ENCODE data around the gene ZNF587B. TPM values are rescaled to one million over a fixed set of nuclear protein-coding genes. Genes with fewer than 3 reads are reported as not detected.
"Not testable (repeated sequence)": the region's sequence is repeated elsewhere in the genome, so short reads cannot be mapped to it uniquely, and the experiment has no call there.

ZNF587B gene
- total RNA-seq, 1 donor, result 18.3 TPM

DNA sequence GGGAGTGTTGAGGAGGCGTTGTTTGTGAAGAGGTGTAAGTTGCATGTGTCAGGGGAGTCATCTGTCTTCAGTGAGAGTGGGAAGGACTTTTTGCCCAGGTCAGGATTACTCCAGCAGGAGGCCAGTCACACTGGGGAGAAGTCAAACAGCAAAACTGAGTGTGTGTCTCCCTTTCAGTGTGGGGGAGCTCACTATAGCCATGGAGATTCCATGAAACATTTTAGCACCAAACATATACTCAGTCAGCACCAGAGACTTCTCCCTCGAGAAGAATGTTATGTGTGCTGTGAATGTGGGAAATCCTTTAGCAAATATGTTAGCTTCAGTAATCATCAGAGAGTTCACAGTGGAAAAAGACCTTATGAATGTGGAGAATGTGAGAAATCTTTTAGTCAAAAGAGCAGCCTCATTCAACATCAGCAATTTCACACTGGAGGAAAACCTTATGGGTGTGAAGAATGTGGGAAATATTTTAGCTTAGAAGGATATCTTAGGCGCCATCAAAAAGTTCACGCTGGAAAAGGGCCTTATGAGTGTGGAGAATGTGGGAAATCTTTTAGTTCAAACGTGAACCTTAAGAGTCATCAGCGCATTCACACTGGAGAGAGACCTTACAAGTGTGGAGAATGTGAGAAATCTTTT, 11.1 kb downstream of the ZNF587B start:
- no peak overlapping the region for H3K4me3 ChIP-seq (ENCODE audit: low read depth, low read length)
- TF ChIP-seq, protein P1, sequence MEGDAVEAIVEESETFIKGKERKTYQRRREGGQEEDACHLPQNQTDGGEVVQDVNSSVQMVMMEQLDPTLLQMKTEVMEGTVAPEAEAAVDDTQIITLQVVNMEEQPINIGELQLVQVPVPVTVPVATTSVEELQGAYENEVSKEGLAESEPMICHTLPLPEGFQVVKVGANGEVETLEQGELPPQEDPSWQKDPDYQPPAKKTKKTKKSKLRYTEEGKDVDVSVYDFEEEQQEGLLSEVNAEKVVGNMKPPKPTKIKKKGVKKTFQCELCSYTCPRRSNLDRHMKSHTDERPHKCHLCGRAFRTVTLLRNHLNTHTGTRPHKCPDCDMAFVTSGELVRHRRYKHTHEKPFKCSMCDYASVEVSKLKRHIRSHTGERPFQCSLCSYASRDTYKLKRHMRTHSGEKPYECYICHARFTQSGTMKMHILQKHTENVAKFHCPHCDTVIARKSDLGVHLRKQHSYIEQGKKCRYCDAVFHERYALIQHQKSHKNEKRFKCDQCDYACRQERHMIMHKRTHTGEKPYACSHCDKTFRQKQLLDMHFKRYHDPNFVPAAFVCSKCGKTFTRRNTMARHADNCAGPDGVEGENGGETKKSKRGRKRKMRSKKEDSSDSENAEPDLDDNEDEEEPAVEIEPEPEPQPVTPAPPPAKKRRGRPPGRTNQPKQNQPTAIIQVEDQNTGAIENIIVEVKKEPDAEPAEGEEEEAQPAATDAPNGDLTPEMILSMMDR (IDR thresholded peaks at IDR 0.05; ENCODE audit: insufficient read depth, low read length), result no peak
- DNase-seq (ENCODE audit: low read depth), result no peak

DNA sequence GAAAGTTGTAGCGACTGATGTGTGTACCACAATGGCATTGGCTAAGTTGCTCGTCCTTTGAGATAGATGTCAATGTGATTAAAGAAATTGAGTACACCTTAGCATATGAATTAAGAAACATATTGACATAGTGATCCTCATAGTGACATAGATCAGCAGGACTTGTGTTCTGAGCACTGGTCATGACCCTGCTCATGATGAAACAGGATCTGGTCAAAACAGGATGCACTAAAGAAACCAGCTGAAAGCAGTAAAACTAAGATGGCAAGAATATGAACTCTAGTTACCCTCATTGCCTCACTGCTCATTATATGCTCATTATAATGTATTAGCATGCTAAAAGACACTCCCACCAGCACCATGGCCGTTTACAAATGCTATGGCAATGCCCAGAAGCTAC, 17.1 kb downstream of the ZNF587B start:
- not testable (repeated sequence) for DNase-seq (ENCODE audit: low read depth); H3K4me3 ChIP-seq (ENCODE audit: low read depth, low read length)

DNA sequence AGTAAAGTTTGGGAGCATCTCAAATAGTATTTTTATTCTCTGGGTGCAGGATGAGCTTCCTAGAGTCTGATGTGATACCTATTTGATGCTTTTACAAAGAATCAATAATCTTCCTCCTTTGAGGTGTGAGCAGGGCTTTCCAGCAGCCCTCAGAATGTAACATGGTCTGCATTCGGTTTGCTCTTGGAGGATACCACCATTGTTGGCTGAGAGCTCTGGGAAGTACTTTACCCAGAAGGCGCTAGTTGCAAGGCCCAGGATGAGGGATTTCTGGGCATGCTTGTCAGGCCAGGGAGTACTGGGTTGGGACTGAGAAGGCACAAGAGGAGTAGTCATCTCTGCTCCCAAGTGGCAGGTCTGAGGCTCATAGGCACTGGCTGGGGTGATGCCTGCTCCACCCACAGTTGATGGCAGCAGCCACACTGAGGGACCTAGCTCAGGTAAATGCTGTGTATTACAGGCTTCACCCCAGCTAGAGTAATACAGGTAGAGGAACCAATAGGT, 19.1 kb downstream of the ZNF587B start:
- not testable (repeated sequence) for DNase-seq (ENCODE audit: low read depth)
- H3K4me3 ChIP-seq (ENCODE audit: low read depth, low read length), result peak overlapping the region; percentile 82

DNA sequence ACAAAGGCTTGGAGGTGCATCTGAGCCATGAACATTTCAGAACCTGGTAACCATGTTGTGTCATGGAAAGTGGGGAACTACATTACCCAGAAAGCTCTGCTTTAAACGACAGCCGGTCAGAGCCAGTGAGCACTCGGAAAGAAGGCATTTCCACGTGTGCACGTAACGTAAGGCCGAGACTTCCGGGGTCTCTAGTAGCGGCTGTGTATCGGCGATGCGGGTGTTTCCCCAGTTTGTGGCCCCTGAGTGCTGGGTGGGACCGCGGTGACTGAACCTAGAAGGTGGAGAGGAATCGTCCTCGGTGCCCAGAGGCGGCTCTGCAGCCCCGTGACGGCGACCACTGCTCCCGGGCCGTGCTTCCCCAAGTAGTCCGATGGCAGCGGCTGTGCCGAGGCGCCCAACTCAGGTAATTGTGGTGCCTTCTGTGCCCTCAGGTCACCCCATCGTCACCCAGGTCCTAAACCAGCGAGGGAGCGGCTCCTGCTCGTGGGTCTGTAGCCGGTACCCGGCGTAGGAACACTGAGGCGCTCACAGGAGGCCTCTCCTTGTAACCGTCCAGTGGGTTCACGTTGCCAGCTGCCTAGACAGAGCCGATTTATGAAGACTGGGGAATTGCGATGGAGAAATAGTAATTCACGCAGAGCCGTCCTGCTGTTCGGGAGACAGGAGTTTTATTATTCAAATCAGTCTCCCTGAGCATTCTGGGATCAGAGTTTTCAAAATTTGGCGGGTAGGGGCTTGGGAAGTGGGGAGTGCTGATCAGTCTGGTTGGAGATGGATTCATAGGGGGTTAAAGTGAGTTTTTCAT, 19.8 kb downstream of the ZNF587B start, which contains the start of gene ZNF587:
Gene ZNF587 (plus strand): TSS at position 194 of the 808 bp plus-strand sequence. CDS start 180 bp downstream, at position 374.
- H3K4me3 ChIP-seq (ENCODE audit: low read depth, low read length), result peak within 1 kb of the TSS; percentile 82
- peak; percentile 84 for DNase-seq (ENCODE audit: low read depth)

DNA sequence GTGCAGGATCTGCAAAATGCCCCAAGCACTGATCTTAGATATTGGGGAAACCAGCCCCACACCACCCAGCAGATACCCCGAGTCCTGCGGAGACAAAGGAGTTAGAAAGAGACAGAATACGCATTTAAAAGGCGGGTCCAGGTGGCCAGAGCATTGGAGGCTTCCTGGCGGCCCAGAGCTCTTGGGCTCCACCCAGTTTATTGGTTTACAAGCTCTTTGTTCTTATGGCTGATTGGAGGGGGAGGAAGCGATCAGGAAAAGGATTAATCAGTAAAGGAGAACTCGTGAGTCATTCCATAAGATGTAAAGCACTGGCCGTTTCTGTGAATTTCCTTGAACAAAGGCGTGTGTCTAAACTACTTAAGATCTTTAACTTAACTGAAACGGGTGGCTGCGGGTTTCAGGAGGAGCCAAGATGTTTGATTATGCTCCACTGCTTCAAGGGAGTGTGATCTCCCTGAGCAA, 20.5 kb downstream of the ZNF587B start:
- peak overlapping the region; percentile 82 for H3K4me3 ChIP-seq (ENCODE audit: low read depth, low read length)
- DNase-seq (ENCODE audit: low read depth), result peak; percentile 21
- TF ChIP-seq, protein P1 (IDR thresholded peaks at IDR 0.05; ENCODE audit: insufficient read depth, low read length), result no peak

DNA sequence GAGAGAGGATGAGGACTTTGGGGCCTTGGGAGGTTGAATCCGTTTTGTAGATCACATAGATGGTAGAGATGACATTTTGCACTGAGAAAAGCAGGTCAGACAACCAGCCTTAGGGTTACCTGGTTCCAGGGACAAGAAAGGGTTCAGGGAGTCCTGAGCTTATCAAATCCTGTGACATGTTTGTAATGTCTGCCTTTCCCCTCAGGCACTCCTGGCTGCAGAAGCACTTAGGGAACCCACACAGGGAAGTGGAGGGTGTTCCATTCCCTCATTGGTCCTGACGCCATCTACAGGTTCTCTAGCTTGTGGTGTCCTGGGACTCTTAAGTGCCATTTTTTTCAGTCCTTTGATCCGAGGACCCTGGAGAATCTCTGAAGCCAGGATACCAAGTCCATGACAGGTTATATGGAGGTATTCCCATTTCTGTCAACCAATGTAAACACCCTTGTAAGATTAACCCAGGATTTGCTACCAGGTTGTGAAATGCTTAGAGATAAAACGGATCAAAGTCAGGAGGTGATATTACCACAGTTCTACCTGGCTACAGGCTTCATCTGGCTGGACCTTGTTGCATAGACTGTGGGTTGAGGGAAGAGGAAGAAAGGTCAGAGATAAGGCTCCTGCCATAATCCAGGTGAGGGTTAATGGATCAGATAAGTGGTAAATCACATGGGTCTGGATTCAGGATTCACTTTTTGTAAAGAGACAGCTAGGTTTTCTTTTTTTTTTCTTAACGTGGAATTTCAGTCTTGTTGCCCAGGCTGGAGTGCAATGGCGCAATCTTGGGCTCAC, 21.9 kb downstream of the ZNF587B start:
- not testable (repeated sequence) for DNase-seq (ENCODE audit: low read depth); H3K4me3 ChIP-seq (ENCODE audit: low read depth, low read length)

DNA sequence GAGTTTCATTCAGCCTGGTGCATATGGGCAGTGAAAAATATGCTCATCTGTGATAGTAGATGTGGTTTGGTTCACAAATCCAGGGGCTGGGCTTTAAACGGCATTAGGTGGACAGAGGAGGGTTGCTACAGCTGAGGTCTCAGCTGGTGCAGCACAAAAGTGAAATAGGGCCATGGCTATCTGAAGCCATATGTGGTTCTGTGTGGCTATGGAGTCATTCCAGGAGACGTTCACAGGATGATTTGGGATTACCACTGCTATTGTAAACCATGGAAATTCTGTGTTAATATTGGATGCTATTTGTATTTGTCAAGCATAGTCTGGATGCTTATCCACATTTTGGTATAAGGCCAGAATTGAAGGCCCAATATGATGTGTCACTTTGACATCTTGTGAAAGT, 24.0 kb downstream of the ZNF587B start:
- H3K4me3 ChIP-seq (ENCODE audit: low read depth, low read length); DNase-seq (ENCODE audit: low read depth): not testable (repeated sequence)

DNA sequence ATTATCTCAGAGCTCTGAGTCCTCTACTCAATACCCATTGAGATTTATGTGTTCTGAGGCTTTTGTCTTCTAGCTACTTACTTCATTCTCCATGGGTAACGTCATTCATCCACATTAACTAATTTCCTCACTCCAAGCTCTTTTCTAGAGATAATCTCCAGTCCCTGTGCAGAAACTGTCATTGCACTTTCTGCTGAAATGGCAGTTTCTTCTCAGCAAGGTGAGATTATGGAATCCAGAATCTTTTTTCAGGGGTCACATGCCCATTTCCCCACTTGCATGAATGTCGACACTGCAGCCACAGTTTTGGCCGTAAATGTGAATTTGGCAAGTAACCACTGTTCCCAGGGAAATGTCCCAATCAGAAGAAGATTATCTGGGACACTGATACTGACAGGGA, 32.3 kb downstream of the ZNF587B start:
- DNase-seq (ENCODE audit: low read depth); H3K4me3 ChIP-seq (ENCODE audit: low read depth, low read length): not testable (repeated sequence)

DNA sequence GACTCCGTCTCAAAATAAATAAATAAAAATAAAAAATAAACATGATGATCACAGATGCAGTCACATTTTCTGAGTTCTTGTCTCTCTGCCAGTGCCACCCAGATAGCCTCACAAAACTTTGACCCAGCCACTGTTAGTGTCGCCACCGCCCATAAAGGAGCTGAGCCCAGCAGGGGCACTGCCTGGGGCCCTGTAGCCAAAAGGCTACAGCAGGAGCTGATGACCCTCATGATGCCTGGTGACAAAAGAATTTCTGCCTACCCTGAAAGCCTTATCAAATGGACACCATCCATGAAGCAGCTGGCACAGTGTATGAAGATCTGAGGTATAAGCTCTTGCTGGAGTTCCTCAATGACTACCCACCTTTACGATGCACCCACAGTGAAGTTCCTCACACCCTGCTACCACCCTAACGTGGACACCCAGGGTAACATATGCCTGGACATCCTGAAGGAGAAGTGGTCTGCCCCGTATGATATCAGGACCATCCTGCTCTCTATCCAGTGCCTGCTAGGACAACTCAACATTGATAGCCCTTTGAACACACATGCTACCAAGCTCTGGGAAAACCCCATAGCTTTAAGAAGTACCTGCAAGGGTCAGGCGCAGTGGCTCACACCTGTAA, 37.9 kb downstream of the ZNF587B start:
- TF ChIP-seq, protein P1 (IDR thresholded peaks at IDR 0.05; ENCODE audit: insufficient read depth, low read length), result no peak
- DNase-seq (ENCODE audit: low read depth), result no peak
- H3K4me3 ChIP-seq (ENCODE audit: low read depth, low read length), result no peak overlapping the region

DNA sequence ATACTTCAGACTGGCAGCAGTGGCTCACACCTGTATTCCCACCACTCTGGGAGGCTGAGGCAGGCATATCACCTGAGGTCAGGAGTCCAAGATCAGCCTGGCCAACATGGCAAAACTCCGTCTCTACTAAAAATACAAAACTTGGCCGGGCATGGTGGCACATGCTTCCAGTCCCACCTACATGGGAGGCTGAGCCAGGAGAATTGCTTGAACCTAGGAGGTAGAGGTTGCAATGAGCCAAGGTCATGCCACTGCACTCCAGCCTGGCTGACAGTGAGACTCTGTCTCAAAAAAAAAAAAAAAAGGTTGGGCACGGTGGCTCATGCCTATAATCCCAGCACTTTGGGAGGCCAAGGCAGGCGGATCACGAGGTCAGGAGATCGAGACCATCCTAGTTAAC, 39.6 kb downstream of the ZNF587B start:
- not testable (repeated sequence) for H3K4me3 ChIP-seq (ENCODE audit: low read depth, low read length); DNase-seq (ENCODE audit: low read depth)

Data from fibroblast of the aortic adventitia (primary cell).